Body of pancreas (tissue), 4 donors: Measurements from ENCODE around the gene RDH5. TPM values are rescaled to one million over a fixed set of nuclear protein-coding genes. Genes with fewer than 3 reads are reported as not detected.

Source experiments
- ATAC-seq: fragments of 150-250 bp; one replicate; pipeline ENCODE4 v1.9.1; 2016
- DNase-seq, 4 donors: peaks; one replicate each; pipeline ENCODE4 v3.0.0-alpha.2; 2019
- H3K27ac ChIP-seq, 4 donors: fragments of 200-600 bp; sonication (generic); 1 replicate in 3 of 4; 2 replicates in 1 of 4; pipeline versions ENCODE4 v1.5.1 to v1.6.1; 2016 to 2019; ENCODE audit warnings: mild to moderate bottlenecking in 1 of 4, mixed read lengths in 1 of 4, moderate library complexity in 1 of 4
- H3K27me3 ChIP-seq, 2 donors: fragments of 200-600 bp; sonication (generic); one replicate each; pipeline ENCODE4 v1.6.0; 2016; ENCODE audit warnings: mild to moderate bottlenecking in 1 of 2
- H3K36me3 ChIP-seq, 2 donors: fragments of 200-600 bp; sonication (generic); replicated peaks in 1 of 2; 2 replicates each; pipeline ENCODE4 v1.5.1; 2016; ENCODE audit warnings: low read depth in 2 of 2; ENCODE audit not compliant: insufficient read depth in 1 of 2
- H3K4me1 ChIP-seq: fragments of 200-600 bp; sonication (generic); one replicate; pipeline ENCODE4 v1.6.0; 2016
- H3K4me3 ChIP-seq, 2 donors: fragments of 200-600 bp; sonication (generic); 1 replicate in 1 of 2; 2 replicates in 1 of 2; pipeline ENCODE4 v1.5.1; 2016 to 2019
- H3K9me3 ChIP-seq, 3 donors: fragments of 200-600 bp; sonication (generic); 1 replicate in 2 of 3; 2 replicates in 1 of 3; pipeline ENCODE4 v1.5.1; 2016
- POLR2A ChIP-seq, 3 donors: fragments of 450-650 bp; IDR thresholded peaks; one replicate each; pipeline ENCODE4 v1.6.1; 2016; ENCODE audit warnings: antibody characterized with exemption in 3 of 3, mild to moderate bottlenecking in 2 of 3
- WGBS, 2 donors: methylation state at CpG; one replicate each; pipeline ENCODE4 v1.1.5; 2017; 5-methylcytosine and 5-hydroxymethylcytosine counted together
- intact Hi-C: fragments of 100-400 bp; cut with DNase I; formaldehyde crosslinking; loops from one replicate; pipeline ENCODE4 v1.15.1; 2023
- total RNA-seq, 2 donors: library from RNA; depleted of rRNA; stranded (reverse); fragments of >200 nt; gene quantifications; one replicate each; pipeline ENCODE4 v1.1.0, GENCODE V29; 2016
- TF ChIP-seq, protein P1 (sequence below), 7 experiments: fragments of 450-650 bp in 4 of 7; fragments of 200-600 bp in 3 of 7; sonication (generic) in 3 of 7; IDR thresholded peaks; one replicate each; pipeline ENCODE4 v1.5.1; 2016 to 2019; ENCODE audit warnings: antibody characterized with exemption in 7 of 7

Gene RDH5
- total RNA-seq, 2 donors from 2014 or later = 4.2 to 20.4 TPM

DNA sequence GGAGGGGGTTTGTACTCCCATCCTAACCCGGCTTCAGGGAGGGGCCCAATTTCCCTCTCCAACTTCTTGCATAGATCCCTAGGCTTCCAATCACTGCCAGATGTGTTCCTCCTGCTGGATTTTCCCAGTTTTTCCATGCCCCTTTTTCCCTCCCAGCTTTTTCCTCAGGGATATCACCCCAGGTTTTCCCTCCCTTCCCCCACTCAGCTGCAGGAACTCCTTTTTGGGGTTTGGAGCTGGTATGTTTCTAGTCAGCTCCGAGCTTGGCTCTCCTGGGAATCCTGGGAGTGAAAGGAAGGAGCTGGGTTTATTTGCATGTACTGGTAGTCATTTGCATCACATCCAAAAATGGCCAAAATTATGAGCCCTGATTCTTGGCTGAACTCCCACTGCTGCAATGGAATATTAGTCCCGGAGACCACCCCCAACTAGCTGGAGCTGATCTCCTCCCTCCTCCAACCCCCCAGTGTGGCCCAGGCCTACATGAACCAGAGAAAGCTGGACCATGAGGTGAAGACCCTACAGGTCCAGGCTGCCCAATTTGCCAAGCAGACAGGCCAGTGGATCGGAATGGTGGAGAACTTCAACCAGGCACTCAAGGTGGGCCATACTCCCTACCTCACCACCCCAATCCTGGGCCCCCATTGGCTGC is 1.4 kb upstream of the RDH5 start:
- ATAC-seq (no peak), DNase-seq (no peak)
- no peak for TF ChIP-seq POLR2A (IDR thresholded peaks at IDR 0.05)
- TF ChIP-seq, protein P1, sequence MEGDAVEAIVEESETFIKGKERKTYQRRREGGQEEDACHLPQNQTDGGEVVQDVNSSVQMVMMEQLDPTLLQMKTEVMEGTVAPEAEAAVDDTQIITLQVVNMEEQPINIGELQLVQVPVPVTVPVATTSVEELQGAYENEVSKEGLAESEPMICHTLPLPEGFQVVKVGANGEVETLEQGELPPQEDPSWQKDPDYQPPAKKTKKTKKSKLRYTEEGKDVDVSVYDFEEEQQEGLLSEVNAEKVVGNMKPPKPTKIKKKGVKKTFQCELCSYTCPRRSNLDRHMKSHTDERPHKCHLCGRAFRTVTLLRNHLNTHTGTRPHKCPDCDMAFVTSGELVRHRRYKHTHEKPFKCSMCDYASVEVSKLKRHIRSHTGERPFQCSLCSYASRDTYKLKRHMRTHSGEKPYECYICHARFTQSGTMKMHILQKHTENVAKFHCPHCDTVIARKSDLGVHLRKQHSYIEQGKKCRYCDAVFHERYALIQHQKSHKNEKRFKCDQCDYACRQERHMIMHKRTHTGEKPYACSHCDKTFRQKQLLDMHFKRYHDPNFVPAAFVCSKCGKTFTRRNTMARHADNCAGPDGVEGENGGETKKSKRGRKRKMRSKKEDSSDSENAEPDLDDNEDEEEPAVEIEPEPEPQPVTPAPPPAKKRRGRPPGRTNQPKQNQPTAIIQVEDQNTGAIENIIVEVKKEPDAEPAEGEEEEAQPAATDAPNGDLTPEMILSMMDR (IDR thresholded peaks at IDR 0.05) = no peak
- intact Hi-C loops = no loop called here
- Histone ChIP-seq H3K36me3 (no peaks in the 10 kb centered on the region), H3K4me1 (peaks cover 69% of the 10 kb centered on the region), H3K27ac (peak overlapping the region; percentile 70 to 94 (median 84)), H3K9me3 (no peaks in the 10 kb centered on the region), H3K4me3 (no peak overlapping the region), H3K27me3 (no peaks in the 10 kb centered on the region)
- WGBS, 2 donors = 66 to 68% methylated on average over 4 of the region's 4 CpGs

DNA sequence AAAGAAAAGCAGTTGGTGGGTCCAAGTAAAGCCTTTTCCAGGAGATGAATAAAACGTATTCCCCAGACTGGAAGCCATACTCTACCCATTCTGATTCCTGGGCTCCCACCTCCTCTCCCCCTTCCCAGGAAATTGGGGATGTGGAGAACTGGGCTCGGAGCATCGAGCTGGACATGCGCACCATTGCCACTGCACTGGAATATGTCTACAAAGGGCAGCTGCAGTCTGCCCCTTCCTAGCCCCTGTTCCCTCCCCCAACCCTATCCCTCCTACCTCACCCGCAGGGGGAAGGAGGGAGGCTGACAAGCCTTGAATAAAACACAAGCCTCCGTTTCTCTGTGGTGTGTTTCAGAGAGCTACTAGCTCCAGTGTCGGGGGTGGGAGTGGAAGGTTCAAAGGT is 822 bp upstream of the RDH5 start:
- no peaks in the 10 kb centered on the region for H3K27me3 ChIP-seq
- 69 to 75% methylated on average over 7 of the region's 7 CpGs for WGBS, 2 donors
- intact Hi-C loops = no loop called here
- no peak for TF ChIP-seq POLR2A (IDR thresholded peaks at IDR 0.05)
- TF ChIP-seq, protein P1 (IDR thresholded peaks at IDR 0.05) = no peak
- peak overlapping the region; percentile 64 to 94 (median 72) for H3K27ac ChIP-seq
- no peaks in the 10 kb centered on the region for H3K36me3 ChIP-seq
- H3K9me3 ChIP-seq = no peaks in the 10 kb centered on the region
- ATAC-seq (no peak), DNase-seq (no peak)
- no peak overlapping the region for H3K4me3 ChIP-seq
- peaks cover 75% of the 10 kb centered on the region for H3K4me1 ChIP-seq

DNA sequence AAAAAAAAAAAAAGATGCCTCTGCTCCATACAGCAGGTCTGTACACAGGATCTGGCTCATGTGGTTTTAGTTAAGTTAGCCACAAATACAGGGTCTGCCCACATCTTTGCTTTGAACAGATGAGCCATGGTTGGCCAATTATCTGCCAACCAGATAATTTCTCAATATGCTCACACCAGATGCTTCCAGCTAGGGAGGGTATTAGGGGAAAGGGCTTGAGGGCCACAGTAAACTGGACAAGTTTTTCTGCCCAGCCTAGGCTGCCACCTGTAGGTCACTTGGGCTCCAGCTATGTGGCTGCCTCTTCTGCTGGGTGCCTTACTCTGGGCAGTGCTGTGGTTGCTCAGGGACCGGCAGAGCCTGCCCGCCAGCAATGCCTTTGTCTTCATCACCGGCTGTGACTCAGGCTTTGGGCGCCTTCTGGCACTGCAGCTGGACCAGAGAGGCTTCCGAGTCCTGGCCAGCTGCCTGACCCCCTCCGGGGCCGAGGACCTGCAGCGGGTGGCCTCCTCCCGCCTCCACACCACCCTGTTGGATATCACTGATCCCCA is 776 bp downstream of the RDH5 start:
- DNase-seq (peak; percentile 65 to 90 (median 79)), ATAC-seq (peak; percentile 62)
- TF ChIP-seq POLR2A (IDR thresholded peaks at IDR 0.05) = no peak
- TF ChIP-seq, protein P1 (IDR thresholded peaks at IDR 0.05) = peak; percentile 19 to 77 (median 63)
- no peak overlapping the region for H3K4me3 ChIP-seq
- H3K36me3 ChIP-seq = peaks cover 0 to 1% of the 10 kb centered on the region in 2 donors
- intact Hi-C loops = no loop called here
- H3K27ac ChIP-seq = peak overlapping the region; percentile 46 to 94 (median 69)
- H3K9me3 ChIP-seq = no peaks in the 10 kb centered on the region
- H3K27me3 ChIP-seq = no peaks in the 10 kb centered on the region
- WGBS, 2 donors = 16% methylated on average over 9 of the region's 9 CpGs; no CpG with 5 or more reads in 1 of the 2 donors
- H3K4me1 ChIP-seq = peaks cover 80% of the 10 kb centered on the region

GRCh38 chr12:55721601-55722213 is 1.5 kb downstream of the RDH5 start:
- H3K27ac ChIP-seq = peak overlapping the region; percentile 46 to 94 (median 69)
- no peaks in the 10 kb centered on the region for H3K9me3 ChIP-seq
- no peak overlapping the region for H3K4me3 ChIP-seq
- TF ChIP-seq POLR2A (IDR thresholded peaks at IDR 0.05) = no peak
- TF ChIP-seq, protein P1 (IDR thresholded peaks at IDR 0.05) = no peak
- no peak for DNase-seq
- intact Hi-C loops = no loop called here
- no peak for ATAC-seq
- H3K36me3 ChIP-seq = peaks cover 0 to 6% of the 10 kb centered on the region in 2 donors
- WGBS, 2 donors = 67 to 71% methylated on average over 5 to 14 of the region's 14 CpGs
- peaks cover 83% of the 10 kb centered on the region for H3K4me1 ChIP-seq
- H3K27me3 ChIP-seq = no peaks in the 10 kb centered on the region
